Activated effector memory CD4-positive, alpha-beta T cell treated with Interleukin-2 at 50 U/mL for 16 hours (primary cell): Measurements from ENCODE around the gene CMPK2.

Experiments
- DNase-seq: peaks from one replicate; pipeline ENCODE4 v3.0.0-alpha.2; 2020

The CMPK2 gene

DNA sequence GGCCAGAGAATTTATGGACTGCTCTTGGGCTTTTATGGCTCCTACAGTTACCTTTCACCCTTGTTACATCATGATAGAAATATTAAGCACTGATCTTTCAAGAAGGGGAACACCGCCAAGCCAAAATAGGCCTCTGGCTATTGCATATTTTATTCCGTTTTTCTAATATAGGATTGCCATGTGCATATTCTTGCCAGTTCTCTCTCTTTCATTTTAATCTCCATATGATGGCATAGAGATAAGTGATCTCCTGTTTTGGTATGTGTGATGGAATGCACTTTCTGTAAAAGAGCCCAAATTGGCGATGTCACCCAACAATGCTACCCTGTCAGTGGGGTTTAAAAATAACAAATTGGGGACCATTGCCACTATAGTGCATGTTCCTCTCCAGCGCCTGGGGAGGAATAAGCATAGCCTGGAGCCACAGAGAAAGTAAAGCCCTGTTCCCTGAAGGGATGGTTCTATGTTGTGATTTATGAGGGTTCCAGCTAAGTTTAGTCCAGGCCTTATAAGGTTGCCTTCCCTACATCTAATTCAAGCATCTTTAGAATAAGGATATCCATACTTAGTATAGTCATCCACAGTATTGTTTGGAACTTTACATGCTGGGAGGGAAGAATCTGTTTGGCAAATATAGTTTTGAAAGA is 26.9 kb downstream of the CMPK2 start:
- no peak for DNase-seq

GRCh38 chr2:6835467-6835866 is 30.2 kb downstream of the CMPK2 start:
- no peak for DNase-seq

DNA sequence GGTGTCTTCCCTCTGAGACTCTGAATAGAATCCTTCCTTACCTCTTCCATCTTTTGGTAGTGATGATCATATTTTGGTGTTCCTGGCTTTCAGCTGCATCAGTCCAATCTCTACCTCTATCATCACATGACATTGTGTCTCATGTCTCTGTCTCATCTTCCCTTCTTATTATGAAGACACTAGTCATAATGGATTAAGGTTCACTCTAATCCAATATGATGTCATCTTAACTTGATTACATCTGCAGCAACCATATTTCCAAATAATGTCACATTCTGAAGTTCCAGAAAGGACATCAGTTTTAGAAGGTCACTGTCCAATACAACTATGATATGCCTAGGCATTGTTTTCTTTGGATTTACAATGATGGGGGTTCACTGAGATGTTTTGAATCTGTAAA is 31.5 kb downstream of the CMPK2 start:
- DNase-seq: no peak

- DNase-seq: no peak
Observed at GRCh38 chr2:6833300-6833604, 32.5 kb downstream of the CMPK2 start.

DNA sequence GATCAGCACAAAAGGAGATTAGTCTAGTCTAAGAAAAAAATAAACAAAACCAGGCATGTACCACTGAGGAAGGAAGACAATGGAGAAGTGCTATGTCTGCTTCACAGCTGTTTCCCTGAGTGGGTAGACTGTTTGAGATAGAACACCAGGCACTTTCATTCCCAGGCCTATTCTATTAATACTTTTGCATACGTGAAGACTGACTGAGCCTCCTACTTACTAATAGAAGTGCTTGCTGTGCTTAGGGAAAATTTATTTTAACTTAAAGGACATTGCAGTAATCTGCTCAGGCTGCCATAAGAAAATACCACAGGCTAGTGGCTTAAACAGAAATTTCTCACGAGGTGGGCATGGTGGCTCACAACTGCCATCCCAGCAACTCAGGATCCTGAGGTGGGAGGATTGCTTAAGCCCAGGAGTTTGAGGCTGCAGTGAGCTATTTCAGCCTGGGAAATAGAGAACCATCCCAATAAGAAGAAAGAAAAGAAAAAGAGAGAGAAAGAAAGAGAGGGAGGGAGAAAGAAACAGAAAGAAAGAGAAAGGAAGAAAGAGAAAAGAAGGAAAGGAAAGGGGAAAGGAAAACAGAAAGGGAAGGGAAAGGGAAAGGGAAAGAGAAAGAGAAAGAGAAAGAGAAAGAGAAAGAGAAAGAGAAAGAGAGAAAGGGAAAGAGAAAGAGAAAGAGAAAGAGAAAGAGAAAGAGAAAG is 33.0 kb downstream of the CMPK2 start:
- DNase-seq: no peak

- no peak for DNase-seq
Observed at GRCh38 chr2:6831229-6831628, 34.5 kb downstream of the CMPK2 start.

- no peak for DNase-seq
Observed at GRCh38 chr2:6828299-6828584, 37.5 kb downstream of the CMPK2 start.

- no peak for DNase-seq
Observed at GRCh38 chr2:6827566-6828298, 38.0 kb downstream of the CMPK2 start.

DNA sequence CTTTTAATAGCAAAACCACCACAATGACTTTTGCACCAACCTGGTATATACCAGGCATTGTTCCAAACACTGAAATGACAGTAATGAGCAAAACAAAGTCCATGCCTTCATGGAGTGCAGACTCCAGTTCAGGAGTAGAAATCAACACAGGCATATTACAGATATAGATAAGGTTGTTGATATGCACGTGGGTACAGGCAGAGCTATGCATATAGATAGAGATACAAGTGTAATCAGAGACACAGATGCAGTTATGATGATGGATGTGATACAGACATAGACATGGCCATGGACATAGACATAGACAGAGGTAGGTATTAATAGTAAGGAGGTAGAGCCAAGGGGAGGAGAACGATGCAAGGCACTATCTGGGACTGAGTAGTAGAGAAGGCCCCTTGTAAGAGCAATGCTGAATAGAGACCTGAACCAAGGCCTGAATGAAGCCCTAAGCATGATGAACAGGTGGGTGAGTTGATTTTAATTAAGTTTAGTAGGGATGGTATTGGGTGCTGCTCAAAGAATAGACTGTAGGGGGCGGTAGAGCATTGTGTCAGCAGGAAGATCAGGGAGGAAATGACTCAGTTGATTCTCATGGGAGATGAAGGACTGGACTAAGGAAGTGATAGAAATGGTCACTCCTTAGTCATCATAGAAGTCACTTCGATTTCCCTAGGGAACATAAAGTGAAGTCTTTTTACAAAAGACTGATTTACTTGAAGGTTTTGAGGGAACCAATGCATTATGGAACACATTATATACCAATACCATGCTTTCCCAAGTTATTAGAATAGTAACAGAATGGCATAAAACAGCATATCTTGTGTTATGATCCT is 39.4 kb downstream of the CMPK2 start:
- DNase-seq: peak; percentile 13

DNA sequence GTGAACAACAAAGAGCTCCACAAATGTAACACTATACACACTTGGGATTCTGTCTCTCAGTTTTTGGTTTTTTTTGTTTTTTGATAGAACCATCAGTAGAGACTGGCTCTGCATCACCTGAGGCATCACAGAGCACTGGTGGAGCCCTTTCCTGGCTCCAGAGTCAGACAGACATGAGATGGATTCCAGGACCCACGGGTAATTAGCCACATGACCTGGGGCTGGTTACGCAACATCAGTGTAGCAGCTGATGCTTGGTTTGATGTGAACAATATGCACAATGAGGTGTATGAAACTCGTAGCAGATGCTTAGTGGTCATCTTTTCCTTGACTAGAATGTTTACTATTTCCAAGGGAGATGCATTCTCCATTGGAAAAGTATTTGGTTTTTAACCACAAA is 40.7 kb downstream of the CMPK2 start:
- no peak for DNase-seq

- no peak for DNase-seq
Observed at GRCh38 chr2:6823111-6823510, 42.6 kb downstream of the CMPK2 start.

DNA sequence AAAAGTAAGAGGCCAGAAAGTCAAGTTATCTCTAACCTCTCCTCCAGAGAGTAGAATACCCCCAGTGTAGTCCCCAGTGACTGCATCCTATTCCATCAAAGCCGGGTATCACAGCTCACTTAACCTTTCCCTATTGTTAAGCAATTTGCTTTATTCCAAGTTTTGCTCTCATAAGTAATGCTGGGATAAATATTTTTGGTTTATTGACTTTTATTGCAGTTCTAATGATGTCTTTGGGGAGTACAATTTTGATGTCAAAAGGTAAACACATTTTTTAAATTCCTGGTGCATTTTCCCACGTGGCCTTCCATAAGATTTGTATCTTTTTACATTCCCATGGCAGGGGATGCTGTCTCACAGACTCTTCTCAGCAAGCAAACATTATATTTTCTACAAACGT is 43.3 kb downstream of the CMPK2 start:
- DNase-seq: no peak

- no peak for DNase-seq
Observed at GRCh38 chr2:6820903-6821584, 44.7 kb downstream of the CMPK2 start.

DNA sequence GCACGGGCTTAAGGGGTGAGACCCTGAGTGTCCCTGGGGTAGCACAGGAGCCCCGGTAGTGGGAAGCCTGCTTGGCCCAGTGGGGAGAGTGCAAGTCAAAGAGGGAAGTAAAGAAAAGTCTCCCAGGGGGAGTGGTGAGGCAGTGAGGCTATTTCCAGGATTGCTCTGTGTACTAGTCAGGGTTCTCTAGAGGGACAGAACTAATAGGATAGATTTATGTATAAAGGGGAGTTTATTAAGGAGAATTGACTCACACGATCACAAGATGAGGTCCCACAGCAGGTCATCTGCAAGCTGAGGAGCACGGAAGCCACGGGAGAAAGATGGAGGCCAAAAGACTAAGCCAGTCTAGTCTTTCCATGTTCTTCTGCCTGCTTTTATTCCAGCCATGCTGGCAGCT is 45.5 kb downstream of the CMPK2 start:
- no peak for DNase-seq

DNA sequence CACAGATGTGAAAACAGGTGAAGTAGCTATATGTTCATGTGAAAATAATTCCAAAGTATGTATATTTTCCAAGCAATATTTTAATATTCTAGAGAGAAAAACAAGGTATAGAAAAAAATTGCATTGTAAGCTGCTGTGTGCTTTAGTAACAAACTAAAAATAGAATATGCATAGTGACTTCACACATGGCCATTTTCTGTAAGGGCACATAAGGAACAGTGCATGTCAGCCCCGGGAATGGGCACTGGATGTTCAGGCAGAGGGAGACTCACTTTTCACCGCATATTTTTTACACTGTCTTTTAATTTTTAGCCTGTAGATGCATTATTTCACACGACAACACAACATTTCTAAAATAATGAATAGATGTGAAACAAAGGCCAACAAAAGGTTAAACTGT is 46.0 kb downstream of the CMPK2 start:
- no peak for DNase-seq

GRCh38 chr2:6818012-6818411 is 47.7 kb downstream of the CMPK2 start:
- DNase-seq: no peak

GRCh38 chr2:6814869-6815268 is 50.8 kb downstream of the CMPK2 start:
- DNase-seq: no peak

GRCh38 chr2:6814312-6814711 is 51.4 kb downstream of the CMPK2 start:
- DNase-seq: no peak

GRCh38 chr2:6813573-6813972 is 52.1 kb downstream of the CMPK2 start:
- DNase-seq: no peak

DNA sequence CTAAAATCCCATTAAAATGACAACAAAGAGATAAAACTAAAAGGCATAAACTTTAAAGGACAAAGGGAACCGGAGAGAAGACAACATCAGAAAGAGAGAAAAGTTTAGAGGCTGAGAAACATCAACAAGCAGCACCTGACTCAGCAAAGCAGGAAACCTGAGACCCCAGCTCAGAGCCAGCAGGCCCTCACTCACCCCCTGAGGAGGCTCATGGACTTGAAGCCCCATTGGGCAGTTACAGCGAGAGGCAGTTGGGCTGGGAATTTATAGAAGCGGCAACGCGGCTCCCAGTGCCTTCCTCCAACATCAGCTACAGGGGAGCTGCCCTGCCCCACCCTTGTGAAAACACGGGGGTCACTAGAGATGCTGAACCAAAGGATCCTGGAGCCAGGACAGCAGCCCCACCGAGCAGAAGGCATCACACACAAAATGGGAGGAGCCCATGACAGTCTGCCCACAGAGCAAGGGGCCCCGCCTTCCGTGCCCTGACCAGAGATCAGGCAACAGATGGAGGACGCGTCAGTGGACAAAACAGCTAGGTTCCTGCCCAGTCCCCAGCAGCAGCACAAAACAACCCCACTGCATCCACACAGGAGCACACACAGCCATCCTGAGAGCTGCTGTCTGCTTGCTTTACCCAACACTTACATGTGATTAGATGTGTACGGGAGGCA is 52.7 kb downstream of the CMPK2 start:
- DNase-seq: no peak

GRCh38 chr2:6810961-6811360 is 54.7 kb downstream of the CMPK2 start:
- no peak for DNase-seq

- no peak for DNase-seq
Observed at GRCh38 chr2:6808426-6808825, 57.3 kb downstream of the CMPK2 start.

DNA sequence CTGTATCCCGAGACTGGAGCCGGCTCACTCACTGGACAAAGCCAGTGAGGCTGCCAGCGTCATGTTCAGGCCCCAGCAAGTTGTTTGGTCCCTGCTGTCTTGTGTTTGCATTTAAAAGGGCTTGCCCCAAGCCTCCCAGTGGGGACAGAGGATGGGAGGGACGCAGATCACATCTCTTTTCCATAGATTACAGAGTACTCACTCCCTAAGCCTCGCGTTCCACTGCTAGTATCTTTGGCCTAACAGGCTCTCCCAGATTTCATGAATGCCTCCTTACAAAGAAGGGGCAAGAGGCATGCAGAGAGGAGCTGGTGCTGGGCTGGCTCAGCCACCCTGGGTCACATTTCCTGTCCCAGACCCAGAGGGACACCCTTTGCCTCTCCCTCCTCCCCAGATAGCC is 59.1 kb downstream of the CMPK2 start:
- no peak for DNase-seq
